Aorta (tissue), 5 donors: Measurements from ENCODE around the gene NSF. TPM values are rescaled to one million over a fixed set of nuclear protein-coding genes. Genes with fewer than 3 reads are reported as not detected.
"Not testable (repeated sequence)": the region's sequence is repeated elsewhere in the genome, so short reads cannot be mapped to it uniquely, and the experiment has no call there.

Source experiments
- ATAC-seq: fragments of 200-7000 bp; cut with Tn5 transposase; one replicate; pipeline ENCODE4 v1.9.1; 2022; ENCODE audit warnings: moderate library complexity; ENCODE audit not compliant: low FRiP score
- DNase-seq, 2 donors: peaks; one replicate each; pipeline ENCODE4 v3.0.0-alpha.2; 2020
- H3K27ac ChIP-seq, 2 donors: one replicate each; pipeline ENCODE4 v1.5.1; 2013; ENCODE audit warnings: low read length in 2 of 2, mild to moderate bottlenecking in 2 of 2, moderate library complexity in 2 of 2, control low read depth in 1 of 2, inconsistent platforms in 1 of 2, low read depth in 1 of 2
- H3K27me3 ChIP-seq, 2 donors: one replicate each; pipeline ENCODE4 v1.6.1; 2013; ENCODE audit warnings: control low read depth in 1 of 2, low read length in 1 of 2, mild to moderate bottlenecking in 1 of 2, moderate library complexity in 1 of 2; ENCODE audit not compliant: insufficient read depth in 2 of 2, control insufficient read depth in 1 of 2
- H3K36me3 ChIP-seq, 2 donors: one replicate each; pipeline ENCODE4 v1.6.1; 2013; ENCODE audit warnings: control low read depth in 1 of 2, low read length in 1 of 2, mild to moderate bottlenecking in 1 of 2; ENCODE audit not compliant: insufficient read depth in 2 of 2, control insufficient read depth in 1 of 2
- H3K4me1 ChIP-seq, 2 donors: one replicate each; pipeline ENCODE4 v1.6.1; 2013; ENCODE audit warnings: low read length in 2 of 2, control low read depth in 1 of 2, mild to moderate bottlenecking in 1 of 2, moderate library complexity in 1 of 2; ENCODE audit not compliant: insufficient read depth in 2 of 2, control insufficient read depth in 1 of 2
- H3K4me3 ChIP-seq, 2 donors: one replicate each; pipeline ENCODE4 v1.5.1; 2013; ENCODE audit warnings: low read length in 2 of 2, control low read depth in 1 of 2, mild to moderate bottlenecking in 1 of 2
- H3K9me3 ChIP-seq: one replicate; pipeline ENCODE4 v1.6.1; 2013; ENCODE audit warnings: mild to moderate bottlenecking, low read length; ENCODE audit not compliant: control insufficient read depth
- WGBS, 2 donors: extraction: QIAGEN DNeasy Blood & Tissue Kit; methylation state at CpG; one replicate each; pipeline ENCODE4 v1.1.7; 2013; 5-methylcytosine and 5-hydroxymethylcytosine counted together
- intact Hi-C, 2 donors: fragments of 100-400 bp; cut with DNase I; formaldehyde crosslinking; loops; one replicate each; pipeline versions ENCODE4 v1.14.2 to v1.15.0; 2022
- polyA plus RNA-seq, 2 donors: library from polyadenylated mRNA; stranded (reverse); fragments of 200-250 nt; gene quantifications; one replicate each; pipeline ENCODE4 v1.2.3, GENCODE V29; 2013
- total RNA-seq, 2 donors: library from RNA; stranded (reverse); fragmentation: NEBNext Ultra II Directional; extraction: Animal tissue kit (Norgen Biotek cat#: 25700); gene quantifications; one replicate each; pipeline ENCODE4 v1.2.1, GENCODE V29; 2021
- donor health status: healthy with polysubstance abuse.
- donor health status: Bipolar disorder and iron deficiency.
- donor health status: DM: no; HTN: no; CAD: no.
- donor health status: DM: no; HTN: no; CAD: no.
- donor health status: DM: yes; HTN: yes; CAD: no.

NSF gene
- total and polyA plus RNA-seq, 4 donors: 10.6 to 34.5 (median 22.9) TPM

- H3K36me3 ChIP-seq, intact Hi-C loops, H3K4me1 ChIP-seq, H3K27me3 ChIP-seq, DNase-seq, H3K27ac ChIP-seq, ATAC-seq, H3K4me3 ChIP-seq, H3K9me3 ChIP-seq: not testable (repeated sequence)
- no CpG with 5 or more reads among the region's 2 CpGs for whole genome bisulfite sequencing, 2 donors
Observed at GRCh38 chr17:46672777-46673176, 82.3 kb downstream of the NSF start.

- DNase-seq, ATAC-seq, H3K9me3 ChIP-seq, H3K27ac ChIP-seq, H3K27me3 ChIP-seq, H3K4me3 ChIP-seq, H3K4me1 ChIP-seq, intact Hi-C loops, H3K36me3 ChIP-seq: not testable (repeated sequence)
Observed at GRCh38 chr17:46677819-46678218, 87.3 kb downstream of the NSF start.

- H3K4me1 ChIP-seq, H3K27me3 ChIP-seq, intact Hi-C loops, H3K27ac ChIP-seq, H3K36me3 ChIP-seq, ATAC-seq, H3K4me3 ChIP-seq, DNase-seq, H3K9me3 ChIP-seq: not testable (repeated sequence)
- no CpG with 5 or more reads among the region's 2 CpGs for WGBS, 2 donors
Observed at GRCh38 chr17:46683653-46684052, 93.2 kb downstream of the NSF start.

GRCh38 chr17:46685284-46685683, 94.8 kb downstream of the NSF start:
- H3K4me3 ChIP-seq, H3K27ac ChIP-seq, H3K27me3 ChIP-seq, intact Hi-C loops, ATAC-seq, H3K4me1 ChIP-seq, H3K36me3 ChIP-seq, H3K9me3 ChIP-seq, DNase-seq: not testable (repeated sequence)
- WGBS, 2 donors: 66 to 68% methylated on average over 3 of the region's 4 CpGs

GRCh38 chr17:46692196-46692595, 101.7 kb downstream of the NSF start:
- H3K27me3 ChIP-seq, H3K4me3 ChIP-seq, H3K9me3 ChIP-seq, H3K36me3 ChIP-seq, ATAC-seq, intact Hi-C loops, DNase-seq, H3K4me1 ChIP-seq, H3K27ac ChIP-seq: not testable (repeated sequence)
- 71 to 77% methylated on average over 1 of the region's 3 CpGs for WGBS, 2 donors

- H3K36me3 ChIP-seq, H3K27me3 ChIP-seq, H3K4me3 ChIP-seq, DNase-seq, H3K27ac ChIP-seq, ATAC-seq, H3K9me3 ChIP-seq, intact Hi-C loops, H3K4me1 ChIP-seq: not testable (repeated sequence)
- WGBS, 2 donors: 68 to 85% methylated on average over 2 of the region's 3 CpGs
Observed at GRCh38 chr17:46693283-46693682, 102.8 kb downstream of the NSF start.

- no CpG with 5 or more reads among the region's 3 CpGs for WGBS, 2 donors
- H3K36me3 ChIP-seq, H3K9me3 ChIP-seq, H3K4me3 ChIP-seq, H3K4me1 ChIP-seq, intact Hi-C loops, DNase-seq, H3K27ac ChIP-seq, ATAC-seq, H3K27me3 ChIP-seq: not testable (repeated sequence)
Observed at GRCh38 chr17:46696522-46696921, 106.1 kb downstream of the NSF start.

- WGBS, 2 donors: no CpG with 5 or more reads among the region's 2 CpGs
- H3K4me1 ChIP-seq, intact Hi-C loops, H3K27me3 ChIP-seq, H3K27ac ChIP-seq, H3K4me3 ChIP-seq, ATAC-seq, DNase-seq, H3K36me3 ChIP-seq, H3K9me3 ChIP-seq: not testable (repeated sequence)
Observed at GRCh38 chr17:46699014-46699413, 108.5 kb downstream of the NSF start.

- Histone ChIP-seq H3K36me3 (no peaks in the 10 kb centered on the region), H3K4me3 (no peak overlapping the region), H3K27me3 (no peaks in the 10 kb centered on the region), H3K4me1 (no peaks in the 10 kb centered on the region), H3K27ac (no peak overlapping the region), H3K9me3 (no peaks in the 10 kb centered on the region)
- DNase-seq: no peak
- intact Hi-C loops: no loop called here
- ATAC-seq: no peak
- 96 to 97% methylated on average over 4 of the region's 4 CpGs for WGBS, 2 donors
Observed at GRCh38 chr17:46717999-46718398, 127.5 kb downstream of the NSF start.
